Lung microvascular endothelial cell (primary cell): ENCODE results near the gene GALNTL6. TPM values are rescaled to one million over a fixed set of nuclear protein-coding genes. Genes with fewer than 3 reads are reported as not detected.

Experiments used
- DNase-seq, 2 donors: peaks; one replicate each; pipeline versions ENCODE4 v3.0.0 to v3.0.0-alpha.2; 2010; ENCODE audit warnings: low read depth in 2 of 2
- total RNA-seq: library from RNA; depleted of rRNA; stranded (reverse); fragments of >200 nt; gene quantifications from 2 replicates; pipeline ENCODE4 v1.2.1, GENCODE V29; 2014

GALNTL6 gene
- total RNA-seq, 1 donor from 2014 or later, result not detected

DNA sequence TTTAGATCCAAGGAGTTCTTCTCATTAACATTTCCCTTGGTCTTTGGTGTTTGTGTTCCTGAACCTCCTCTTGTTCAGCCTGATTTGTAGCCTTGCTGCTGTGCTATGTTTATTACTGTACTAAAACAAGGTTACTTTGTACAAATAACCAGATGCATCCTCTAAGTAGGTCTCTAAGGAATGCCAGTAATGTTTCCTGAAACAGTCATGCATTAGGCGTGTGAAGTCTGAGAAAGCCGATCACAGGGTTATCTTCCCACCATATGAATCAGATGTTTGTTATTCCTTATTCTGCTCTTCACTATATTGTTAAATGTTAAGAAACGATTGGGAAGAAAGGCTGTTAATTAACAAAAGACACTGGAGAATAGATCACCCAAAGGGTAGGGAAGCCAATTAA, 66.9 kb downstream of the GALNTL6 start:
- peak in 1 of 2 donors; percentile 82 for DNase-seq

DNA sequence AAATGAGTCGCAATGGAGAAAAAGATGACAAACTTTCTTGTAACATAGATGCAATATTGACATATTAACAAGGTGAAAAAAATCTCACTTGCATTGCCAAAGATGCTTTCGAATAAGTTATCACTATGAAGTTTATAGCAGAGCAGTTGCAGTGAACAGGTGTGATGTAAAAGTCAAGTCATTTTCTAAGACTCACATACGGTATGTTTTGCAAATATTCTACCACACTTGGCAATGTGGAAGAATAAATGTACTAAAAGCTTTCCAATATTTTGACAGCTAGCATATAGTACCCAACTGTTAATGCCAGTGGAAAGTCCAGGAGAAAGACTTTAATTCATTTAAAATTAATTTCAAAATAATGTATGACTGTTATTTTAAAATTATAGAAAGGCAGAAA, 76.5 kb downstream of the GALNTL6 start:
- DNase-seq, result no peak

DNA sequence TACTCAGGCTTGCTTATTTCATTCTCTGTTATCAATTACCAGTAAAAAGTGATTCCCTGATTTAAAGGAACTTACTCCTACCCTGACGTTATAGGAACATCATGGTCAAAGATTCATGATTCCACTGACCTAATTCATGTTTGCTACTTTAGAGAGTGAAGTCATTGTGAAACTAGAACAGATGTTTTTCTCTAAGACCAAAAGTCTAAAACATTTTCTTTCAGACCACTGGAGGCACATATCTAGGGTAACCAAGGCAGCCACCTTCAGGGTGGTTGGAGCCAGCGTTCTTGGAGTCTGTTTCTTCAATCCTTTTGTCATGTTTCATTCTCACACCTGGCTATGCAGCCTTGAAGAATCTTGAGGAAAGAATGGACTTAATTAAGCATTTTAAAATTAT, 77.8 kb downstream of the GALNTL6 start:
- DNase-seq, result no peak

DNA sequence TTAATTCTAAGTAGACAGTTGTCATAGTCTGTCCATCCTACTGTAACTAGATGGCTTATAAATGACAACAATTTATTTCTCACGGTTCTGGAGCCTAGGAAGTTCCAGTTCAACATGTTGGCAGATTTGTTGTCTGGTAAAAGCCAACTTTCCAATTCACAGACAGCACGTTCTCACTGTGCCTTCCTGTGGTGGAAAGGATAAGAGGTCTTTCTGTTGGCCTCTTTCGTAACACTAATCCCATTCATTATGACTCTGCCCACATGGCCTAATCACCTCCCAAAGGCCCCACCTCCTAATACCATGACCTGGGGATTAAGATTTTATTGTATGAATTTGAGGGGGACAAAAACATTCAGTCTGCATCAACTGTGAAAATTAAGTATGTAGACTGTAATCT, 83.2 kb downstream of the GALNTL6 start:
- DNase-seq, result no peak

- DNase-seq, result no peak
These were observed 106.1 kb downstream of the GALNTL6 start for GRCh38 chr4:171919314-171919713.

- DNase-seq, result no peak
These were observed 107.7 kb downstream of the GALNTL6 start for GRCh38 chr4:171920901-171921300.

GRCh38 chr4:171924746-171925376, 111.7 kb downstream of the GALNTL6 start:
- DNase-seq, result no peak

DNA sequence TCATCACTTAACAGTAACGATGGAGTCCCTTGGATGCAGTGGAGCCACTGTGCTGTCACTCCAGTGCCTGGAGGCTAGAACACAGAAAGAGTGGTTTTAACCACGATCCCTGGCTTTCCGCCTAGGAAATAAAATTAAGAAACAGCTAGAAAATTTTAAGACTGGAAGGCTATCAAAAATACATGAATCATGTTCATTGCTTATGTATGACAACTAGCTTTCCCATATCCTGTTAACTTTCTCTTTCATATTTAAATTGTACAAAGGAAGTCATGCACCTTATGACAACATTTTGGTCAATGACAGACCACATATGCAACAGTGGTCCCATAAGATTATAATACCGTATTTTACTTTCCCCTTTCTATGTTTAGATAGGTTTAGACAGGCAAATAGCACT, 115.1 kb downstream of the GALNTL6 start:
- no peak for DNase-seq

DNA sequence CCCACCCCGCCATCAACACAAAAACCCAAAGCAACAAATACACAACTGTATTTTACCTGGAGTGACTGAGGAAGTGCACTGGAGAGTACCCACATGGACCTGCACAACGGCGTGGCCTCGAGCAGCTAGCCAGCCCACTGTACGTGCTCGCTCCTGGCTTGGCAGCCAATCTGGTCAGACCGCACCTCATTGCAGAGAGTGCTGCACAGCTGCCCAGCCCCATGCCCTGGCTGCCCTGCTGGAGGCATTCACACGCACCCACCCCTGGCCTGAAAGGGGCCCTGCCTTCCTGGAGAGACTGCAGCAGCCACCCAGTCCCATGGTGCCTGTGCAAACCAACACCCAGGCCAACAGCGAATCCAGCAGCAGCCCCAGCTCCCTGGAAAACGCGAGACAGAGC, 116.3 kb downstream of the GALNTL6 start:
- DNase-seq, result no peak

GRCh38 chr4:171929907-171930306, 116.7 kb downstream of the GALNTL6 start:
- no peak for DNase-seq

- no peak for DNase-seq
These were observed 119.0 kb downstream of the GALNTL6 start for GRCh38 chr4:171932238-171932637.

DNA sequence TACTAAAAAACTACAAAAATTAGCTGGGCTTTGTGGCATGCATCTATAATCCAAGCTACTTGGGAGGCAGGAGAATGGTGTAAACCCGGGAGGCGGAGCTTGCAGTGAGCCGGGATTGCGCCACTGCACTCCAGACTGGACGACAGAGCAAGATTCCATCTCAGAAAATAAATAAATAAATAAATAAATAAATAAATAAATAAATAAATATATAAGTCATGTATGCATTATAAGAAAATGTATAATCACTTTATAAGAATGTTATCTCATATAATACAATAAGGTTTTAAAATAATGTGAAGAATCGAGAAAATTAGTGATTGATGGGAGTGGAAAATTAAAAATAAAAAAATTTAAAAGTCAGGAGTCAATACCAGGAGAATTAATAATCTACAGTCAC, 127.5 kb downstream of the GALNTL6 start:
- DNase-seq, result no peak

DNA sequence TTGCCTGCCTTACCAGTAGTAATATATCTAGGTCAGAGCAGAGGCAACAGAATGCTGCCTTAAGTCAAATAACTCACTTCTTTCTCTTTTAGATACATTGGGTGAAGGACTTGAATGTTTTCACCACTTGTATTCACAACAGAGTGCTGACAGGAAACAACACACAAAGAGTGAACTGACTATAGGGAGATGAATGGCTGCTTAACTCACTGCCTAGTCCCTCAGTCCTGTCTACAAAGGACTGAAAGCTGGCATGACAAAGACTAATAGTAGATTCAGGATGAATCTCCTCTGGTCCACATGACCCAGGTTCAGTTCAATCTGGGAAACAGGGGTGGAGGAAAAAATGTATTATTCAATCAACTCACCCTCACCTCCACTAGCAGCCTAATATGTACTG, 134.2 kb downstream of the GALNTL6 start:
- no peak for DNase-seq

GRCh38 chr4:171948038-171948437, 134.8 kb downstream of the GALNTL6 start:
- no peak for DNase-seq

DNA sequence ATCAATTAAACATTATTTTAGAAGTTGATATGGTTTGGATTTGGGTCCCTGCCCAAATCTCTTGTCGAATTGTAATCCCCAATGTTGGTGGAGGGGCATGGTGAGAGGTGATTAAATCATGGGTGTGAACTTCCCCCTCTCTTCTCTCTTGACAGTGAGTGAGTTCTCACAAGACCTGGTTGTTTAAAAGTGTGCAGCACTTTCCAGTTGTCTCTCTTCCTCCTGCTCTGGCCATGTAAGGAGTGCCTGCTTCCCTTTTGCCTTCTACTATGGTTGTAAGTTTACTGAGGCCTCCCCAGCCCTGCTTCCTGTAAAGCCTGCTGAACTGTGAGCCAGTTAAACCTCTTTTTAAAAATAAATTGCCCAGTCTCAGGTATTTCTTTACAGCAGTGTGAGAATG, 141.4 kb downstream of the GALNTL6 start:
- no peak for DNase-seq

- DNase-seq, result no peak
These were observed 143.5 kb downstream of the GALNTL6 start for GRCh38 chr4:171956678-171957077.

GRCh38 chr4:171962110-171962509, 148.9 kb downstream of the GALNTL6 start:
- no peak for DNase-seq

DNA sequence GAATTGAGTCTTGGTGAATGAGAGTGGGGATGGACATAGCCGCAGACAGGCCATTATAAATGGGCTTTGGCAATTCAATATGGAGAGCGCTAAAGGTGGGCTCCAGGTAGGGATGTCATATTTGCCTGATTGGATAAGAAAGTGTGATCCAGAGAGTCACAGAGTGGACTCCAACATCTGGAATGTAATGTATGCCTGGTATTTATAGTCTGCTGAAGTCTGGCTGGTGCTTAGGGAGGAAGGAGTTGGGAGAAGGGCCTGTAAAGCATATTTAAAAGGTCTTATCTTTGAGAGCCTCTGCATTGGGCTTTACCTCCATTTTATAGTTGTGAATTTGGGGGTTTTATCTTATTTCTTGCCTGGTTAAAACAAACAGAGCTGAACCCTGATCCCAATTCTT, 153.2 kb downstream of the GALNTL6 start:
- DNase-seq, result no peak

- no peak for DNase-seq
These were observed 165.0 kb downstream of the GALNTL6 start for GRCh38 chr4:171978216-171978615.

DNA sequence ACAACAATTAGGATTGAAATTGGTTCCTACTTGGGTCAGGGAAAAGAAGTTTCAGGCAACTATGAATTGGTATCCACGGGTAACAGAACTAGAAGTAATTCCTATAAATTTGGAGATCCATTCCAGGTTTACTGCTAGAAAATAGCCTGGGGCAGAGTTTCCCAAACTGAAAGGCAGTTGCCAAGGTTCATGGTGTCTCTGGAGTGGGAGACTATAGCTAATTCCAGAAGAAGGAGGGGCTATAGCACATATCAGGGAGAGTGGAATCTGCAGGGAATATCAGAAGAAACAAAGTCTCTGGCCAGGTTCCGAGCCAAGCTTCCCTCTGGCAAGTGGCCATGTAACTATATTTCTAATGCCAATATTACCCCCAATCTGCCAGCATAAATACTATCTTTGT, 166.3 kb downstream of the GALNTL6 start:
- DNase-seq, result no peak

GRCh38 chr4:171981185-171981584, 168.0 kb downstream of the GALNTL6 start:
- DNase-seq, result no peak

DNA sequence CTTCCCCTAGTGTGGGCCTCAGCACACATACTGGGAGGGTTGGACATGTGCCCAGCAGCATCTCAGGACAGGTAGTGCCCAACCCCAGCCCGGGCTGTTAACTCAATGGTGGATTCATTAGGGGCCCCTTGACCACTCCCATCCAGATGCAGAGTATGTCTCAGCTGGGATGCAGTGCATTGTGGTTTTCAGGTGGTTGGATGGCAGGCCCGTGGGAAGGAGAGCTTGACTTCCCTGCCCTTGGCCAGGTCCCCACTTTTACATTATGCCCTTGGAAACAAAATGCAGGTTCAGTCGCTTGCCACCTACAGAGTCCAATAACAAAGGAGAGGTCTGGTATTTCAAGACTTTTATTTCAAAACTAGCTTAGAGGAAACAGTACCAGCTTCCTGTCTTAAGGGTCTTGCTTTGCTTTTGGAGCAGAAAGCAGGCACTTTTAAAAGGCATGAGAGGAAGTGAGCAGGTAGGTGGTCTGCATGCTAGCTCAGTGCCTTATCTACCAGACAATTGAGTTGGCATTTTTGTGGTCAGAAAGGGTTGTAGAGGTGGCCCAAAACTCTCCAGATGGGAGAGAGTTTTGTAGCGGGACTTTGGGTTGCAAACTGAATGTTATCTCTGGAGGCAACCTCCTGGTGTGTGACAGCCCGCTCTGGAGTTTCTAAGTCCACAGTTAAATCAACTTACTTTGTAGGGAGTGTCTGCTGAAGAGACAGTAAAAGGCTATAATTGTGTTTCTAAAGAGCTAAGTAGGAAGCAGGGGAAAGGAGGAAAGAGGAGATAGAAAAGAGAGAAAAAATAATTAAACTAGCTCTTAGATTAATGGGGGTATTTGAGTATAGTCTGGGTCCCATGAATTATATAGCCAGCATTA, 171.0 kb downstream of the GALNTL6 start:
- DNase-seq, result no peak

- no peak for DNase-seq
These were observed 171.9 kb downstream of the GALNTL6 start for GRCh38 chr4:171985129-171985528.
